Stimulated activated CD8-positive, alpha-beta memory T cell treated with anti-CD3 and anti-CD28 coated beads, Interleukin-4, amount 100 ng/mL, for 1 hour (primary cell): ENCODE results near the gene TTC28.
"Not testable (repeated sequence)": the region's sequence is repeated elsewhere in the genome, so short reads cannot be mapped to it uniquely, and the experiment has no call there.

Experiments
- DNase-seq, 2 donors: peaks; one replicate each; pipeline ENCODE4 v3.0.0-alpha.2; 2020; ENCODE audit warnings: low read depth in 2 of 2, low spot score in 1 of 2

Gene TTC28

DNA sequence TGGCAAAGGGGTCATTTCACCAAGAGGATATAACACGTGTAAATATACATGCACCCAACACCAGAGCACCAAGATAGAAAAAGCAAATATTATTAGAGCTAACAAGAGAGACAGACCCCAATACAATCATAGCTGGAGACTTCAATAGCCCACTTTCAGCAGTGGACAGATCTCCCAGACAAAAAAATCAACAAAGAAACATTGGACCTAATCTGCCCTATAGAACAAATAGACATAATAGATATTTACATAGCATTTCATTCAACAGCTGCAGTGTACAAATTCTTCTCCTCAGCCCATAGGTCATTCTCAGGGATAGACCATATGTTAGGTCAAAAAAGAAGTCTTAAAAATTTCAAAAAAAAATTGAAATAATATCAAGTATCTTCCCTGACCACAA is 312.8 kb downstream of the TTC28 start:
- no peak for DNase-seq

DNA sequence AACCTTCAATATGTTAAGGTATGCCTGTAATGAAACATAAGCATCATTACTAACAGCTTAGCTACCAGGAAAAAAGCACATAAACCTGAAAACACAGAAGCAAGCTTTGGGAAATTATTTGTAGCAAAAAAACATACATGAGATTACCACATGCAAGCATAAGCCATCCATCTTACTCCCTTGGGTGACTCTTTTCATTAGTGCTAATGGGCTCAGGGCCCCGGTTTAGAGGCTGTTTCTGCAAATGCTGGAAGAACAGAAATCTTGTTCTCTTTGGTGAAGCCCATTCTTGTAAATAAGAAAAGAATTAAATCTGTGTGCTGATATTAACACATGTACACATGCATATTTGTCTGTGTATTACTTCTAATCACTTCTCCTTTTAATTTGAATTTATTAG is 314.3 kb downstream of the TTC28 start:
- no peak for DNase-seq

DNA sequence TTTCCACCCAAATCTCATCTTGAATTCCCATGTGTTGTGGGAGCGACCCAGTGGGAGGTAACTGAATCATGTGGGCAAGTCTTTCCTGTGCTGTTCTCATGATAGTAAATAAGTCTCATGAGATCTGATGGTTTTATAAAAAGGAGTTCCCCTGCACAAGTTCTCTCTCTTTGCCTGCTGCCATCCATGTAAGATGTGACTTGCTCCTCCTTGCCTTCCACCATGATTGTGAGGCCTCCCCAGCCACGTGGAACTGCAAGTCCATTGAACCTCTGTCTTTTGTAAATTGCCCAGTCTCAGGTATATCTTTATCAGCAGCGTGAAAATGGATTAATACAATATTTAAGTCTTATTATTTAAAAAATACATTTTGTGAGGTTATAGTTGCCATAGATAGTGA is 315.5 kb downstream of the TTC28 start:
- not testable (repeated sequence) for DNase-seq

DNA sequence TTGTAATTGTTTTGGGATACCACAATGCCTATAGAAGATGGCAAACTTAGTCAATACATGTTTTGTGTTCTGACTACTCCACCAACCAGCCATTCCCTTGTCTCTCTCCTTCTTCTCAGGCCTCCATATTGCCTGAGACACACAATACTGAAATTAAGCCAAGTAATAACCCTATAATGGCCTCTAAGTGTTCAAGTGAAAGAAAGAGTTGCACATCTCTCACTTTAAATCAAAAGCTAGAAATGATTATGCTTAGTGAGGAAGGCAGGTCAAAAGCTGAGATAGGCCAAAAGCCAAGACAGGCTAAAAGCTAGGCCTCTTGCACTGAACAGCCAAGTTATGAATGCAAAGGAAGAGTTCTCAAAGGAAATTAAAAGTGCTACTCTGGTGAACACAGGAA is 318.7 kb downstream of the TTC28 start:
- DNase-seq, result no peak

DNA sequence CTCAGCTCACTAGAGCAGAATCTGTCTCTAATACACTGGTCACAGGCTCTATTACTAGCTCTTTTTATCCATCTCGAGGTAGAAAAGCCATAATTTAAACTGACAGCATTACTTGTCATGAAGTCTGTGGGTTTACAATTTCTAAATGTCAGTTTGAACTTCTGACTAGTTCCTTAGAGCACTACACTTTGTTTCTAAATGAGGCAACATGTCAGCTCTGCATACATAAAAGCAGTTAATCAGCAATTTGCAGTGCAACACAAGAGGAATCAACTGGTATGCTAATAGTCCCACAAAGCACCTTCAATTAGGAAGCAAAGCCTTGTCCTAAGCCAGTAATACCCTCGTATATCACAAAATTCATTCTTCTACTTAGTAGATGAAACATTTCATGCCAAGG is 321.3 kb downstream of the TTC28 start:
- no peak for DNase-seq

DNA sequence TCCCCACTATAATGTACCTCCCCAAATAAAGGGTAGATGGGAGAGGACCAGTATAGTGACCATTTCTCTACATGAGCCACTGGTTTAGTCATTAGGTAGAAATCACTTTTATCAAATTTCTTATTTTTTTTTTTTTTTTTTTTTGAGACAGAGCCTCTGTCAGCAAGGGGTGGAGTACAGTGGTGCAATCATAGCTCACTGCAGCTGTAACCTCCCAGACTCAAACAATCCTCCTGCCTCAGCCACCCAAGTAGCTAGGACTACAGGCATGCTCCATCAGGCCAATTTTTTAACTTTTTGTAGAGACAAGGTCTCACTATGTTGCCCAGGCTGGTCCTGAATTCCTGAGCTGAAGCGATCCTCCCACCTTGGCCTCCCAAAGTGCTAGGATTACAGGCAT is 322.4 kb downstream of the TTC28 start:
- no peak for DNase-seq

DNA sequence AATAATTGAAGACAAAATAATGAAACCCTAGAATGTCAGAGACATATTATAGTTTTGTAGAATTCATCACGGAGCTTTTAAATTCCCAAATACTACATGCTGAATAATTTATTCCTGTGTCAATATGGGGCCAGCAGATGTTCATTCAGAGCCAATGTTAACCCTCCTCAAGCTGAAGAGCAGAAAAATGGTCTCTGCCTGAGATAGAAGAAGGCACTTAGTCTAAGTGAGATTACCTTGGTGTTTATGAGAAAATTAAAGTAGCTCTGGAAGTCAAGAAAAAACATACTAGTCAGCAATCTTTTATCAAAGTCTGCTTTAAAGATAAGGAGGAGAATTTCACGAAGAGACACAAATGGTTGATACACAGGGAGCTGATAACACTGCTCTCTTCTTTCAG is 328.2 kb downstream of the TTC28 start:
- DNase-seq, result no peak

DNA sequence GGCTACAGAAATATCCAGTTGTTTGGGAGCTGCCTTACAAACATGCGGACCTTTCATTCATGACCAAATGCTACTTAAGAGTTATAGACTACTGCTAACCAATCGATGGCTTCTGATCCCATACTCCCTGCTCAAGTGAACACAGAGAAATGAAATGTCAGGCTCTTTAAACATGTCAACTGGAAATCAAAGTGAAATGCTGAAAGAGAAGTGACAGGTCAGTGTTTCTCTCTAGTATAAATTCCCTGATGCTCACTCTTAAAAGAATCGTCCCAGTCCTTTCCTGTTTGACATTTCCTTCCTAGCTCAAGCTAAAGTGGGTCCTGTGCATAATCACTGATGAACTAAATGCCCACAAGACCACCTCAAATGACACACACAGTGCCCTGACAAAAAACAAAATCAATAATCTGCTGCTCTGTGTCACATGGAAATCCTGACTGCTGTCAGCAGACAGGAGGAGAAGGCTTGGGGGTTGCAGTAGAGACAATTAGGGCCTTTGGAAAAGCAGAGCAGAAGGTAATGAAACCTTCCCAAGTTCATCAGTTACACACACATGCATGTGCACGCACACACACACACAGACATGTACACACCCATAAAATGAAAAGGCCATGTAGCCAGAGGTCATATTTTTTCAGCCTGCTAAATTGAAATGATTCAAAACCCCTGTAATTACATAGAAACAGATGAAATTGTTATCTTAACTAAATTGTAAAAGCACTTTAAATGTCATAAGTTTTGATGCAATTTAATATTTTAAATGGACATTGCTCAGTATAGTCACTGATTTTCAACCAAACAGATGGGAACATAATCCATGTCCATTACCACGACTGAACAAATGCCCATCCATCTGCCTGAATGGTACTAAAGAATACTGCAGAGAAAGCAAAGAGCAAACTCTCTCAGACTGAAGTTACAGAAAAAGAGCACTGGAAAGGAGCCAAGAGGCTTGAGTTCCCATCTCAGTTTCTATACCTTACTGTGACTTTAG is 330.7 kb downstream of the TTC28 start:
- no peak for DNase-seq

DNA sequence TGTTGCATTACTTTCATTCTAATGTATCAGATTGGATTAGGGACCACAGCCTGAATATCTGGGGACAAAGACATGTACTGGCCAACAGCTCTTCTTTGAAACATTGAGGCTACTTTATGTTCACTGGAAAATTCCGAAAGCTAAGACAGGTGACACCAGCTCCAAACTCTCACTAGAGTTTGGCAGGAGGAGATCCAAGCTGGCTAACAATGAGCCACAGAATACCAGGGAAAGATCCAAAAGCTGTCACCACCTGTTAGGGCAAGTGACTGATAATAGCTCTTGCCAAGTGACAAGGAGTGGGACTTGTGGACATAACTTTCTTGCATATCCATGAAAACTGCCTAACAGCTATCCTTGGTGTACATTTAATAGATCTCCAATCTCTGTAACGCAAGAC is 333.3 kb downstream of the TTC28 start:
- no peak for DNase-seq

DNA sequence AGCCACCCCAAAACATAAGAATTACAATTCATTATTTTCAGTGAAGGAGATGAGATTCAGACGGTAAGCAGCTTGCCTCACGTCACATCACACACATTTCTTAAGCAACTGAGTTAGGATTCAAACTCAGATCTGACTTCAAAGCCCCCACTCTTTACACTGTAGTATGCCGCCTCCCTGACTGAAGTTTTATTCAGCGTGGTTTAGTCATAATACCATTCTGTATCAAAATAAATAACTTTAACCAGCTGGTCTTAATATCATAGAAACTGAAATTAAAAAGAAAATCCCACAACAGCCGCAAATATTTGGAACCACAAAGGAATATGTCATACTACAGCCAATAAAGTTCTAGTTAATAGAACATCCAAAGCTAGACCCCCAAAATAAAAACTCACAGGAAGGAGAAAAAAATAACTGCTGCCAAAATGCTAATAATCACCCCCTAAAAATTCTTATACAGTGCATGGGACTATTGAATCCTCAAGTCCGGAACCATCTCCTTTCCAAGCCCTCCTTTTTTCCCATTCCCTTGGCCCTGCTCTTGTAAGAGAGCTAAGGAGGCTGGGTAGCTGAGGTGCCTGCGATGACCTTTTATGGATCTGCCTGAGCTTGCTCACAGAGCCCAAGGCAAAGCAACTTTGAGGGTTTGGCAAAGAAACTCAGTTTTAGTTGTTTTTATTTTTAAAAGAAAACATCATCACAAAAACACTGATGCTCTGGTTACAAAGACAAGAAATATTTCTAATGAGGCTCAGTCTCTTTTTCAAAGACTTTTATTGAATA is 334.5 kb downstream of the TTC28 start:
- no peak for DNase-seq

DNA sequence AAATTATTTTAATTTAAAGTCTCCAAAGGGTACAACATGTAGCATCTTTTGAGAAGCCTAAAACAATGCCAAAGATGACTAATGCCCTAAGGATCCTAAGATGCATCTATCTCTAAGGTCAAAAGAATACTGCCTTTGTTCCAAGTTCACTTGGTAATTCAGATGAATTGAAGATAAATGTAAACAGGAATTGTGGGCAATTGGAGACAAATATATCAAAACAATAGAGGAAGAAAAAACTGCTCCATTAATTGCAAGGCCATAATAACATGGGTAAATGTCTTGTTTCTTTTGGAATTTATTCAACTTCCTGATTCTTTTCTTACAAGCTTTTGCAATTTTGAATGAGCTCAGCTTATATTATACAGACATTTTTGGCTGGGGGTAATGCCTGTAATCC is 338.6 kb downstream of the TTC28 start:
- no peak for DNase-seq

DNA sequence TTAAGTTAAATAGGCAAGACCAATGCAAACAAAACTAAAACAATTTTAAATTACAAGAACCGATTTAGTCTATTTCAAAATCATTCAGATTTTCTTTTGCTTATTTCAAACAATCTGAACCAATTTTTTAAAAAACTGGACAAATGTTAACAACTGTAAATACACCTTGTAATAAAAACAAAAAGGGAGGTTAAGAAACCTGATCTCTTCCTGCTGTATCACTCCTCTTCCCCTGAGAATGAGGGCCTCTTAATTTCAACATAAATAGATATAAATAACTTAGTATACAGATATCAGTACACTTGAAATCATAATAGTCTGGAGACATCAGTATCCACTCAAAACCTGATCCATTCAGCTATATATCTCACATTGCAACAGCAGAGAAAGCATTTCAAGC is 346.6 kb downstream of the TTC28 start:
- no peak for DNase-seq

DNA sequence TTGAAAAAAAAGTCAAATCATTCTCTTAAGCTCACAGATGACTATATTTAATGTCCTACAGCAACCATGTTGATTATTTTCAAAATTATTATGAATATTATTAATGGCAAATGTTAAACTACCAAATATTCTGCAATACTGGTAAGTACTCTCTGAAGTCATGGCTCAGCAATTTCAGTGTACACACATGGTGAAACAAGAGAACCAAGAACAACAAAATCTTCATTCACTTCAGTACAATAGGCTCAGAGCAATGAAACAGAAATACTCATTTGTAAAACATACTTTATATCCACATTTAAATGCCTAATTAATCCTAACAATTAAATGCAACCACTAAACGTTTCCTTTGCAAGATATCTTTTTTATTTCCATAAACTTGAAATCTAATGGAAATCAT is 347.2 kb downstream of the TTC28 start:
- DNase-seq, result no peak

DNA sequence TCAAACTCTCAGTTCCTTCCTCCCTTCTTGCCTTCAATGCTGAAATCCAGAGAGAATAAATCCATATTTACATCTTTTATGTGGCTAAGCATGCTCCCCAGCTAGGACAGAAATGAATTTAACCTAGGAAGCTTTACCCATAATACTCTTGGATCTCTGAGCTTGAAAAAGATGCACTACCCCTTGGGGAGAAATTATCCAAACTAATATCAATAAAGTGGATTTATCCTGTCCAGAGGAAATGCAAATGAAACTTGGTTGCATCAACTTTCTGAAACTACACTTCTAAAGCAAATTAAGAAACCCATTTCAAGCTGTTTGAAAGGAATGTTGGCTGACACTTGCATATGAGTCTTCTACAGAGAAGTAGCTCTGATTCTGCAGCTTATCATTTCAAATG is 347.9 kb downstream of the TTC28 start:
- no peak for DNase-seq

DNA sequence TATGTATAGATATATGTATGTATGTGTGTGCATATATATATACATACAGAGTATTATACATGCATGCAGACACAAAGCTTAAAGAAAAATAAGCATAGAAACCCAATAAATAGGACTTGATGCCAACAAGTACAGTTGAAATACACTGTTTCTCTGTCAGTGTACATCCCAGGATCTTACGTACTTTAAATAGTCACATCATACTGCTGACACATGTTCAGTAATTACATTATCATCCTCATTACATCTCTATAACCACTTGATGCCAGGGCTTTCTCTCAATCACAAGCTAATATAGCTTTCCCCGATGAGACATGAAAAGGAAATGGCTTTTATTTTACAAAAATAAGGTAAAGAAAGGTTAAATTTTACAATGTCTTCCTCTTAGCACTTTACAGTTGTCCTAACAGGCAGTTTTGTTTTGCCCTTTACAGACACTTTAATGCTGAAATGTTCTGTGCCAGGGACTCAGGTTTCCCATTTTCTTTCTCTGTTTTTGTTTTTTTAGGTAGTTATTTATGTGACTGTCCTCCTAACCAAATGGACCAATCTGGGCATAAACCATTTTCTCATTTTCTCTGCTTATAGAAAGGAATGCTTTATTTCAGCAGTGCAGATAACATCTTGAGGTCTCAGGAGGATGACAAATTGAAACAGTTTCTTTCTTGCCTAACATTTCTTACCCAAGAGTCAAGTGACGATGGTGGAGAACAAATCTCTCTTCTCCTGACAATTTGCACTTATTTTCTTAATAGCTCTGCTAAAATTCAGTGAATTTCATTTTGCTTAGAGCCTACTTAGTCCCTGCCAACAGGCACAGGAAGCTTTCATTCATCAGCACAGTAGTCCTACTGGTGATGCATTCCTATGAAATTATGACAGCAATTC is 350.2 kb downstream of the TTC28 start:
- no peak for DNase-seq

DNA sequence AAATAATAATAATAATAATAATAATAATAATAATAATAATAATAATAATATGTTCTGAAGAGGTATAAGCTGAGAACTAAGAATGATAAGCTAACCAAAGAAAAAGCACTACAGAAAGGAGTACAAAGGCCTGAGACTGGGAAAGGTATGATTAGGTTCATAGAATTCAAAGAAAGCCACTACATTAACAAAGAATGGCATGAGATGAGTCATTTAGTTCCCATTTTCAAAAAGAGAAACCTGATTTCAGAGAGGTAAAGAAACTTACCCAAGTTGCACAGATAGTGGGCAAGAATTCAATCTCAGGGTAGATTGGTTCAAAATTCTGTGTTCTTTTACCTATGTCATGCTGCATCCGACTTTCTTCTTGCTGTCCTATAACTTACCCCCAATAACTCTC is 350.9 kb downstream of the TTC28 start:
- DNase-seq, result no peak

DNA sequence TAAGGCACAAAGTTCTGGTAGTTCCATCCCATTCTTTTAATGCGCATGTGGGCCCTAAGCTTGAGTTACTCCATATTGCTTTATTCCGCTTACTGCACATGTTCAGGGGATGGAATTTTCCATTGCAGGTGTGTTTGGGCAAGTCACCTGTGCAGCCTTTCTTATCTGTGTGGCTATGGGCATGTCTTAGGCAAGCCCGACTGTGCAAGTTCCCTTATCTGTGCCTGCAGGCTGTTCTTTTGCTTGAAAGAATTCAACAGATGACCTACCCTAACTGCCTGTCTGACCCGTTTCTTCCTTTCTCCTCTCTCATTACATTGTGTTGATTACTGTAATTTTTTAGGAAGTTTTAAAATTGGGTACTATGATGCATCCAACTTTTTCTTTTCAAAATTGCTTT is 363.6 kb downstream of the TTC28 start:
- no peak for DNase-seq

DNA sequence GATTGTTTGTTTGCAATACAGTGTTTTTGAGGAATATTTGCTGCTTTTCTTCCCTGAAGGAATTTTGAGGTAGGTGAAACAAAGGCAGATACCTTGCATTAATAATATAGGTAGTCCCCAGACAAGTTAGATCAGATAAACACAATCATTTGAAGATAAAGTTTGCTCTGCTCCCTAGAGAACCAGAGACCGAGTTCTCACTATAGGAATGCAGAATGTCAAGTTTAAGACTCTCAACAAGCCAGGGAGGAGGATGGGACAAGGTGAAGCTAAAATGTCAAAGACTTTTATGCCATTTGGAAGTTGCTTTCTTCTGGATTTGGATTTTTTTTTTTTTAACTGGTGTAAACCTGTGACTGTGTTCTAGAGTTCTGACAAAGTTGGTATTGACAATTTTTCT is 364.7 kb downstream of the TTC28 start:
- no peak for DNase-seq

DNA sequence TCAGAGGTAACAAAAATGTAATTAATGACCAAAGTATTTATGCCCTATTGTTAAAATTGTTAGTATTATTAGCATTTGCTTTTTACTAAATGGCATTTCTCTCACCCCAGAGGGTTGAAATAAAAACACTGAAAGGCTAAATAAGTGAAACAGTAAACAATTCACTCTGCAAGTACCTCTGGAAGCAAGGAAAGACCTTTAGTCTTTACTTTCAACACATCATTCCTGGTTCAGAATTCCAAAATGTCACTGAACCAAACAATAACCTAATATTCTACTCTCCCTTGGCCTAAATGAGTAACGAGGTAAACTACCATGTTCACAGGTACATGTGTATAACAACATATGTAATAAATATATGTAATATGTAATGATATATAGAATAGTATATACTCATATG is 369.3 kb downstream of the TTC28 start:
- DNase-seq, result no peak

DNA sequence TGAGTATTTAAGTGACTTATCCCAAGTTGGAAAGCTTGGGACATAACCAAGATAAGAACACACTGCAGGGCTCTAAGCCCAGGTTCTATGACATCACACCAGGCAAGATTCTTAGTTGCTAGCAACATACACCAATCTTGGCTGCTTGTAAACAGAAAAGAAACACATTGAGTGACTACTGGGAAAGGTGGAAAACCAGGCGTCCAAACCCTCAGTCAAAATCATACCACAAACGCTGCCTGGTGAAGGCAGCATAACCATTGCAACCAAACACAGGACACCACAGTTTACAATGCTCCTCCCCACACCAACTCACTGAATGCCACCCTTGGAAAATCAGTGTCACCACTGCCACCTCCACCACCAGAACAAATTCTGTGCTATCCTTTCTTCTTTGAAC is 379.9 kb downstream of the TTC28 start:
- DNase-seq, result no peak

DNA sequence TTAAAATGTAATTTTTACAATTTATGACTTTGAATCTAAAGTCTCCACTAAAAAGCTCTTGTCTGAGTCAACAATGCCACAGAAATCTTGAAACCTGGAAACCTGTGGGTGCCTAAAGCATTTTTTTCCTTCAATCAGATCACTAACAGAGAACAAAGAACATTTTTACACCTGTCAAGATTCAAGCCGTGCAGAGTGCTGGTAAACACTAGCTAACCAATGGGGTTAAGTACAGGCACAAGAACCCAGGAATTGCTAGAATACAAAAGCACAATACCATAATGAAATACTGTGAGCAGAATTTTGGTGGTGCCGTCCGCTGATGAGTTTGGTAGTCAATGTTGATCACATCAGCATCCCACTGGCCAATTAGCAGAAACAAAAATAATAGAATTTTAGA is 380.3 kb downstream of the TTC28 start:
- DNase-seq, result no peak
